SH-SY5Y (cell line): ENCODE measurements around the gene CLEC16A.

ENCODE experiments used
- GATA2 ChIP-seq: IDR thresholded peaks from 2 replicates; pipeline ENCODE4 v1.6.1; 2011; ENCODE audit warnings: mild to moderate bottlenecking, low read depth, low read length
- GATA3 ChIP-seq: IDR thresholded peaks from 2 replicates; pipeline ENCODE4 v1.6.1; 2011; ENCODE audit warnings: low read depth, mild to moderate bottlenecking, low read length, moderate library complexity

DNA sequence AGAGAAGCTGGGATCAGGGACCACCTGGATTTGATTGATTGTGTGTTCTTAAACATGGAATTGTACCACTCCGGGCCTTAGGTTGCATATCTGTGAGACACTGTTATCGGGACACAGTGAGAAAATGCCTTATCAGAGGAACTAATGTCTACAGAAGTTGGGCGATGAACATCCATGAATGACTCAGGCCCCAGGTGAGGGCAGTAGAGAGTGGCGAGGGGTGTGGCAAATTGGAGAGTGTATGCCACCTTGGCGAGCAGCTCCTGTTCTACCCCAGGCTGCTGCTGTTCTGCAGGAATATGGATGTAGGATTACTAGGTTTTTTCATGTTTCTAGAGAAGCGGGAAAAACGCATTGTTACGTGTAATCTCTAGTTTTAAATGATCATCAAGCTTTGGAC lies 38.8 kb downstream of the CLEC16A start:
- TF ChIP-seq GATA3 (no peak), GATA2 (no peak)
